Right lobe of liver (tissue), 6 donors: Measurements from ENCODE around the gene UGP2. TPM values are rescaled to one million over a fixed set of nuclear protein-coding genes. Genes with fewer than 3 reads are reported as not detected.

Source experiments
- ATAC-seq, 4 donors: fragments of 200-7000 bp; cut with Tn5 transposase; one replicate each; pipeline ENCODE4 v1.9.1; 2020; ENCODE audit warnings: mild to moderate bottlenecking in 4 of 4, moderate library complexity in 4 of 4
- DNase-seq, 3 donors: peaks; one replicate each; pipeline ENCODE4 v3.0.0-alpha.2; 2020
- H3K27ac ChIP-seq, 3 donors: fragments of 200-600 bp; one replicate each; pipeline ENCODE4 v1.8.0; 2022
- H3K27me3 ChIP-seq, 2 donors: fragments of 200-600 bp; one replicate each; pipeline ENCODE4 v1.8.0; 2022
- H3K36me3 ChIP-seq, 4 donors: fragments of 200-600 bp; sonication (generic) in 1 of 4; one replicate each; pipeline versions ENCODE4 v1.5.1 to v1.8.0; 2017 to 2022; ENCODE audit warnings: control low read depth in 1 of 4
- H3K4me1 ChIP-seq, 4 donors: fragments of 200-600 bp; sonication (generic) in 1 of 4; one replicate each; pipeline versions ENCODE4 v1.5.1 to v1.8.0; 2017 to 2022; ENCODE audit warnings: control low read depth in 1 of 4
- H3K4me3 ChIP-seq, 3 donors: fragments of 200-600 bp; one replicate each; pipeline ENCODE4 v1.8.0; 2022
- H3K9me3 ChIP-seq, 4 donors: fragments of 200-600 bp; sonication (generic) in 1 of 4; one replicate each; pipeline versions ENCODE4 v1.5.1 to v1.8.0; 2017 to 2022; ENCODE audit warnings: control low read depth in 1 of 4
- CTCF ChIP-seq, 4 donors: fragments of 200-600 bp in 3 of 4; fragments of 450-650 bp in 1 of 4; IDR thresholded peaks; one replicate each; pipeline versions ENCODE4 v1.5.1 to v1.8.0; 2016 to 2022; ENCODE audit warnings: antibody characterized with exemption in 4 of 4, mild to moderate bottlenecking in 2 of 4
- POLR2A ChIP-seq: fragments of 450-650 bp; IDR thresholded peaks from one replicate; pipeline ENCODE4 v1.6.1; 2017; ENCODE audit warnings: antibody characterized with exemption, mild to moderate bottlenecking
- WGBS: methylation state at CpG from one replicate; pipeline ENCODE4 v1.1.6; 2018; ENCODE audit warnings: low coverage, low lambda C conversion rate; ENCODE audit not compliant: insufficient coverage; ENCODE audit errors: missing lambda C conversion rate; 5-methylcytosine and 5-hydroxymethylcytosine counted together
- intact Hi-C, 2 donors: fragments of 100-400 bp; cut with DNase I; formaldehyde crosslinking; loops; one replicate each; pipeline versions ENCODE4 v1.11.2 to v1.14.1; 2022
- total RNA-seq, 6 experiments: library from RNA; depleted of rRNA in 2 of 6; stranded (reverse); fragments of >200 nt in 2 of 6; fragmentation: NEBNext Ultra II Directional in 3 of 6; extraction: Animal tissue kit (Norgen Biotek cat#: 25700) in 3 of 6; gene quantifications; one replicate each; pipeline versions ENCODE4 v1.1.0 to v1.2.4, GENCODE V29; 2016 to 2023
- donor health status: DM: no; HTN: yes; CAD: no.
- donor health status: DM: no; HTN: no; CAD: no.
- donor health status: DM: no; HTN: no; CAD: no.
- donor health status: DM: no; HTN: yes; CAD: no.
- donor health status: DM: no; HTN: yes; CAD: no.

UGP2 gene
- total RNA-seq, 6 experiments from 2014 or later, result 276 to 691 (median 425) TPM

- intact Hi-C loops, result no loop called here
- 36% methylated on average over 1 of the region's 1 CpG for WGBS
- H3K4me3 ChIP-seq, result no peak overlapping the region
Measured at GRCh38 chr2:63820969-63821368, 20.7 kb upstream of the UGP2 start.

GRCh38 chr2:63821396-63821795, 20.3 kb upstream of the UGP2 start:
- Histone ChIP-seq H3K27ac (peak overlapping the region; percentile 55 to 89 (median 77)), H3K9me3 (no peaks in the 10 kb centered on the region), H3K36me3 (no peaks in the 10 kb centered on the region), H3K4me3 (no peak overlapping the region), H3K27me3 (no peaks in the 10 kb centered on the region), H3K4me1 (peaks cover 0 to 55% (median 21%) of the 10 kb centered on the region in 4 donors)
- intact Hi-C loops, result no loop called here
- DNase-seq, result no peak
- TF ChIP-seq CTCF (IDR thresholded peaks at IDR 0.05), result no peak
- TF ChIP-seq POLR2A, result no peak
- ATAC-seq, result peak; percentile 46 to 69 (median 55)
- WGBS, result 40% methylated on average over 3 of the region's 3 CpGs

More at GRCh38 chr2:63820969-63821368, 20.7 kb upstream of the UGP2 start:
- ATAC-seq (peak in 3 of 4 donors; percentile 22 to 50 (median 43)), DNase-seq (no peak)
- H3K27me3 ChIP-seq, result no peaks in the 10 kb centered on the region
- H3K36me3 ChIP-seq, result no peaks in the 10 kb centered on the region
- peak overlapping the region; percentile 55 to 89 (median 77) for H3K27ac ChIP-seq
- TF ChIP-seq CTCF (IDR thresholded peaks at IDR 0.05) (no peak), POLR2A (no peak)
- H3K9me3 ChIP-seq, result no peaks in the 10 kb centered on the region
- H3K4me1 ChIP-seq, result peaks cover 0 to 57% (median 21%) of the 10 kb centered on the region in 4 donors

GRCh38 chr2:63822478-63822877, 19.2 kb upstream of the UGP2 start:
- ATAC-seq (no peak), DNase-seq (no peak)
- Histone ChIP-seq H3K4me3 (no peak overlapping the region), H3K27me3 (no peaks in the 10 kb centered on the region), H3K4me1 (peaks cover 0 to 46% (median 21%) of the 10 kb centered on the region in 4 donors), H3K27ac (no peak overlapping the region), H3K9me3 (no peaks in the 10 kb centered on the region), H3K36me3 (no peaks in the 10 kb centered on the region)
- no peak for TF ChIP-seq POLR2A
- no peak for TF ChIP-seq CTCF (IDR thresholded peaks at IDR 0.05)
- 96% methylated on average over 3 of the region's 3 CpGs for WGBS
- intact Hi-C loops, result no loop called here

- Histone ChIP-seq H3K36me3 (no peaks in the 10 kb centered on the region), H3K4me1 (peaks cover 0 to 7% (median under 1%) of the 10 kb centered on the region in 4 donors), H3K4me3 (no peak overlapping the region), H3K9me3 (no peaks in the 10 kb centered on the region), H3K27me3 (no peaks in the 10 kb centered on the region), H3K27ac (no peak overlapping the region)
- TF ChIP-seq POLR2A (no peak), CTCF (IDR thresholded peaks at IDR 0.05) (no peak)
- ATAC-seq (peak; percentile 26 to 77 (median 66)), DNase-seq (no peak)
- intact Hi-C loops, result no loop called here
Measured at GRCh38 chr2:63827749-63828148, 13.9 kb upstream of the UGP2 start.

- DNase-seq (no peak), ATAC-seq (no peak)
- no peak overlapping the region for H3K4me3 ChIP-seq
- H3K36me3 ChIP-seq, result no peaks in the 10 kb centered on the region
- WGBS, result 100% methylated on average over 1 of the region's 1 CpG
- intact Hi-C loops, result no loop called here
- TF ChIP-seq CTCF (IDR thresholded peaks at IDR 0.05) (no peak), POLR2A (no peak)
- H3K9me3 ChIP-seq, result no peaks in the 10 kb centered on the region
- H3K27me3 ChIP-seq, result no peaks in the 10 kb centered on the region
- peaks cover 0 to 7% (median 0%) of the 10 kb centered on the region in 4 donors for H3K4me1 ChIP-seq
- H3K27ac ChIP-seq, result no peak overlapping the region
Measured at GRCh38 chr2:63831176-63831575, 10.5 kb upstream of the UGP2 start.
